Right cardiac atrium (tissue), 5 donors: ENCODE results near the gene PIP5KL1. TPM values are rescaled to one million over a fixed set of nuclear protein-coding genes. Genes with fewer than 3 reads are reported as not detected.

ENCODE experiments used
- ATAC-seq, 2 donors: fragments of 200-7000 bp; cut with Tn5 transposase; one replicate each; pipeline versions ENCODE4 v1.8.0 to v1.9.1; 2020; ENCODE audit warnings: moderate library complexity in 2 of 2, mild to moderate bottlenecking in 1 of 2
- DNase-seq, 3 donors: peaks; one replicate each; pipeline ENCODE4 v3.0.0-alpha.2; 2020
- H3K27ac ChIP-seq: one replicate; pipeline ENCODE4 v1.5.1; 2013; ENCODE audit warnings: mild to moderate bottlenecking, low read length, control low read depth, moderate library complexity
- H3K27me3 ChIP-seq: one replicate; pipeline ENCODE4 v1.6.1; 2013; ENCODE audit not compliant: control insufficient read depth, insufficient read depth
- H3K4me1 ChIP-seq: one replicate; pipeline ENCODE4 v1.6.1; 2013; ENCODE audit warnings: low read length; ENCODE audit not compliant: control insufficient read depth, insufficient read depth
- H3K4me3 ChIP-seq: one replicate; pipeline ENCODE4 v1.5.1; 2013; ENCODE audit warnings: low read length, control low read depth
- H3K9me3 ChIP-seq: one replicate; pipeline ENCODE4 v1.6.1; 2013; ENCODE audit warnings: low read length; ENCODE audit not compliant: control insufficient read depth
- WGBS: extraction: QIAGEN DNeasy Blood & Tissue Kit; methylation state at CpG from one replicate; pipeline ENCODE4 v1.1.7; 2013; 5-methylcytosine and 5-hydroxymethylcytosine counted together
- intact Hi-C, 4 donors: fragments of 100-400 bp; cut with DNase I; formaldehyde crosslinking; loops; one replicate each; pipeline versions ENCODE4 v1.11.0 to v1.14.0; 2022 to 2023
- polyA plus RNA-seq: library from polyadenylated mRNA; stranded (reverse); fragments of 200-250 nt; gene quantifications from one replicate; pipeline ENCODE4 v1.2.3, GENCODE V29; 2013
- total RNA-seq, 4 donors: library from RNA; stranded (reverse); fragmentation: NEBNext Ultra II Directional; extraction: Animal tissue kit (Norgen Biotek cat#: 25700); gene quantifications; one replicate each; pipeline ENCODE4 v1.2.1, GENCODE V29; 2021
- donor health status: healthy with polysubstance abuse.
- donor health status: DM: no; HTN: yes; CAD: no.
- donor health status: DM: no; HTN: no; CAD: no.
- donor health status: DM: no; HTN: yes; CAD: no; lungs with severe emphysema.
- donor health status: DM: yes; HTN: yes; CAD: no.

The PIP5KL1 gene
- total and polyA plus RNA-seq, 5 donors, result 0.29 to 1.3 (median 0.29) TPM; not detected in 2

DNA sequence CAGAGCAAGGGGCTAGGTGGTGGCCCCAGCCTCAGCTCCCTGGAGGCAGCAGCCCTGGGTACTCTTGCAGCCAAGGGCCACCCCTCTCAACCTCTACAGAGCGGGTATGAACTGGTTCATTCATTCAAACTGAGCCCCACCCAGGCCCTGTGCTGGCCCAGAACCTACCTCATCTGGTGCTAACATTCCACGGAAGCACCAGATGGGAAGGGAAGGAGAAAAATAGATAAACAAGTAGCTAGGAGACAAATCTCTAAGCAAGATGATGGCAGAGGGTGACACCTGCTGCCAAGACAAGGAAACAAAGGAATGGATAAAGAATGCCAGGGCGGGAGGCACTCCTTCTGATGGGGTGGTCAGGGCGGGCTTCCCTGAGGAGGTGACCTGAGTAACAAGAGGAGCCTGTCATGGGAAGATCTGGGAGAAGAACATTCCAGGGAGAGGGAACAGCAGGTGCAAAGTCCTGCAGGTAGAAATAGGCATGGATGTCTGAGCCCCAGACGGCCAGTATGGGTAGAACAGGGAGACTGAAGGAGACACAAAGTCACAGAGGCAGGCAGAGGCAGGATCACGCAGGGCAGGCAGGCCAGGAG, 19.9 kb downstream of the PIP5KL1 start:
- Histone ChIP-seq H3K27ac (no peak overlapping the region), H3K9me3 (no peaks in the 10 kb centered on the region), H3K4me1 (no peaks in the 10 kb centered on the region), H3K4me3 (no peak overlapping the region), H3K27me3 (no peaks in the 10 kb centered on the region)
- WGBS, result 67% methylated on average over 6 of the region's 6 CpGs
- intact Hi-C loops, result no loop called here
- ATAC-seq (no peak), DNase-seq (peak in 2 of 3 donors; percentile 42 to 53)

DNA sequence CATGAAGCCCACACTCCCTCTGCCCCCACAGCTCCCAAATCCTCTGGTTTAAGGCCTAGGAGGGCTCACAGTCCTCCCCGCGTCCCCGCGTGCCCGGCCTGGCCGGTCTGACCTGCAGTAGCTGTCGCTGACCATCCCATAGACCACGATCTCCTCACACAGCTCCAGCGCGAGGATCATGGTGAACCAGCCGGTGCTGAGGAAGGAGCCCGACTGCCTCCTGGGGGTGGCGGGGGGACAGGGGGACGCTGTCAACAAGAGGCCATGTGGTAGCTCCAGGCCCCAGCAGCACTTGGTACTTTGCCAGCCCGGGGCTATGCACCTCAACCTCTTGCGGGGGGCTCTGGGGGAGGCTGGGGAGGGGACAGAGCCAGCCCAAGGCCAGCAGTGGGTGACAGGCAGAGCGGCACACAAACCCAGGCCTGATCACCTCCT, 20.7 kb downstream of the PIP5KL1 start:
- peak in 2 of 3 donors; percentile 64 to 66 for DNase-seq
- Histone ChIP-seq H3K4me3 (no peak overlapping the region), H3K27ac (no peak overlapping the region), H3K4me1 (no peaks in the 10 kb centered on the region), H3K9me3 (no peaks in the 10 kb centered on the region), H3K27me3 (no peaks in the 10 kb centered on the region)
- ATAC-seq, result no peak
- 86% methylated on average over 17 of the region's 17 CpGs for WGBS
- intact Hi-C loops, result no loop called here

DNA sequence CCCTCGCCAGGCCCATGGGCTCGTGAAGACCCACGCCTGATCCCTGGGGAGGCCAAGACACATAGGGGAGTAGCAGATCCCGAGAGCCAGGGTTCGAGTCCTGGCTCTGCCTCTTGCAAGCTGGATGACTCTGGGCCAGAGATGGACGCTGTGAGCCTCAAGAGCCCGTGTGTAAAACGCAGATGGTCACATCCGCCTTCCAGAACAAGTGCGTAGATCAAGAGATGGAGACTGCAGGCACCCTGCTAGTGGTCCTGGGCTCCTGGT, 22.0 kb downstream of the PIP5KL1 start:
- ATAC-seq (no peak), DNase-seq (peak in 1 of 3 donors; percentile 36)
- intact Hi-C loops, result no loop called here
- H3K27ac ChIP-seq, result no peak overlapping the region
- WGBS, result 95% methylated on average over 10 of the region's 10 CpGs
- peaks cover 8% of the 10 kb centered on the region for H3K4me1 ChIP-seq
- H3K27me3 ChIP-seq, result no peaks in the 10 kb centered on the region
- H3K9me3 ChIP-seq, result no peaks in the 10 kb centered on the region
- H3K4me3 ChIP-seq, result no peak overlapping the region

DNA sequence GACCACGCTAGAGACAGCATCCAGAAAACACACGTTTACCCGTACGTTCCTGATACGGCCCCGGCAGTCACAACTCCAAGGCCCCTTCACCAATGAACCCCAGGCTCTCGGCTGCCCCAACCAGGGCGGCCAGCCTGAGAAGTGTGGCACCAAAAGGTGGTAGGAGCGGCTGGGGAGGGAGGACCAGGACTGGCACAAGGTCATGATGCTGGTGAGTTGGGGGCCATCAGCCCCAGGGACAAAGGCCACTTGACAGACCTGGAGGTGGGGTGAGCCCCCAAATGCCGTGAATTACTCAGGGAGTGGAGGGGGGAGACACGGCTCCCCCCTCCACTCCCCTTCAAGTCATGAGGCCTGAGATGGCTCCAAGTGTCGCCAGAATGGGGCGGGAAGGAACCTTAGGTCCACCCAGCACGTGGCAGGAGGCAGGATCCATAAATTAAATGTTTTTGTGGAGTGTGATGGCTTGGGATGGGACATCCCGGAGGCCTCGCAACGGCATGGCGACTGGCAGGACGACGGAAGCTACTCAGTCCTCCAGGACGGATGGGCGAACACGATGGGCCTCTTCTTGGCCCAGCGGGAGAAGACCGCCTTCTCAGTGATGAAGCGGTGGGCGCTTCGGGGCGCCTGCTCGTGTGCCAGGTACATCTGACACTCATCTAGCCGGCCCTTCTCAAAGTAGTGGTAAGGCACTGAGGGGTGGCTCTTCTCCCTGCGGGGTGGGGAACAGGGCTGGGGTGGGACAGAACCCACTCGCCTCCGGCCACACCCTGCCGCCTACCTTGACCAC, 22.5 kb downstream of the PIP5KL1 start:
- DNase-seq, result peak in 1 of 3 donors; percentile 47
- peaks cover 8% of the 10 kb centered on the region for H3K4me1 ChIP-seq
- WGBS, result 85% methylated on average over 35 of the region's 35 CpGs

DNA sequence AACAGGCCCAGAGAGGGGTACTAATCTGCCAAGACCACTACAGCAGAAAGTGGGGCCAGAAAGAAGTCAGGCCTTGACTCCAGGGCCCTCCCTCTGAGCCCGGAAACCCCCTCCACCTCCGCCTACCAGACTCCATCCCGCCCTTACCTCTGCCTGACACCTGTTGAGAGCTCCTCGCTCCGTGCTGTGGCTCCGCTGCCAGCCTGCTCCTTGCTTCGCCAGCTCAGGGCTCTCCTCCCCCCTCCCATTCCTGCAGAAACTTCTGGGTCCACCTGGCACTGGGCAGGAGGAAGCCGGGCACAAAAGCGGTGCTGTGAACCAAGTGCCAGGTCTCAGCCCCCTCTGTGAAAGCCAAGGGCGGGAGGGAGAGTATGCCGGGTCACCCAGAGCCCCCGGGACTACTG, 24.8 kb downstream of the PIP5KL1 start:
- WGBS, result 76% methylated on average over 12 of the region's 12 CpGs

More for the DNA sequence above, 22.5 kb downstream of the PIP5KL1 start:
- Histone ChIP-seq H3K27me3 (no peaks in the 10 kb centered on the region), H3K4me3 (no peak overlapping the region), H3K27ac (no peak overlapping the region), H3K9me3 (no peaks in the 10 kb centered on the region)
- ATAC-seq, result no peak
- intact Hi-C loops, result no loop called here

DNA sequence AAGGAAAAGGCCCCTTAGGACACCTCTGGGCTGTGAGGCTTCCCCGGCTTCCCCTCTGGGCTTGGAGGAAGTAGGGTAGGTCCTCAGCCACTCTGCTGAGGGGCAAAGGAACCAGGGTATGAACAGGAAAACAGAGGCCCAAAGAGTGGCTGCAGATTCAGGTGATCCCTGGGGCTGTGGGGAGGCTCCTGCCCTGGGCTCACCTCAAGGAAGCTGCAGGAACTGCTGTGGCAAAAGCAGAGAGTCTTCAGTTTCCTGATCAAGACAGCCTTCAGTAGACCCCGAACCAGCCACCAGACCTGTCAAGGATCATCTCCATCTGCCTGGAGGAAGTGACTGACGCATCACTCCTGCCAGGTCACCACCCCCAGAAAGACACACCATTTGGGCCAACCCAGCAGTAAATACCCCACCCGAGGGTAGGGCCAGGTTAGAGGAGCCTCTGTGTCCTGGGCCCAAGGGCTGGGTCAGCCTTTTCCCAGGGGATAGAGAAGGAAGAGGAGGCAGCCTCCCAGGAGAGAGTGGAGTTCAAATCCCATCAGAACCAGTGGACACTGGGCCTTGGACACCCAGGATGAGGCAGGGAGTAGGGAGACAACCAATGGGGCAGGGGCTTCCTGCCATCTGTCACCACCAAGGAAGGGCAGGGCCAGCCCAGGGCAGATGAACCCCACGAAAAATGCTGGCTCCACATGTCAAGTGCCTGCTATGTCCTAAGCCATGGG, 25.4 kb downstream of the PIP5KL1 start:
- no peak overlapping the region for H3K4me3 ChIP-seq
- H3K27me3 ChIP-seq, result no peaks in the 10 kb centered on the region
- peaks cover 8% of the 10 kb centered on the region for H3K4me1 ChIP-seq
- H3K9me3 ChIP-seq, result no peaks in the 10 kb centered on the region
- peak overlapping the region; percentile 70 for H3K27ac ChIP-seq
- ATAC-seq (no peak), DNase-seq (peak in 2 of 3 donors; percentile 50)
- intact Hi-C loops, result no loop called here
- 60% methylated on average over 5 of the region's 5 CpGs for WGBS

More for the DNA sequence above, 24.8 kb downstream of the PIP5KL1 start:
- DNase-seq (peak in 2 of 3 donors; percentile 56 to 67), ATAC-seq (no peak)
- peaks cover 8% of the 10 kb centered on the region for H3K4me1 ChIP-seq
- H3K27me3 ChIP-seq, result no peaks in the 10 kb centered on the region
- intact Hi-C loops, result no loop called here
- no peak overlapping the region for H3K4me3 ChIP-seq
- H3K9me3 ChIP-seq, result no peaks in the 10 kb centered on the region
- H3K27ac ChIP-seq, result no peak overlapping the region

DNA sequence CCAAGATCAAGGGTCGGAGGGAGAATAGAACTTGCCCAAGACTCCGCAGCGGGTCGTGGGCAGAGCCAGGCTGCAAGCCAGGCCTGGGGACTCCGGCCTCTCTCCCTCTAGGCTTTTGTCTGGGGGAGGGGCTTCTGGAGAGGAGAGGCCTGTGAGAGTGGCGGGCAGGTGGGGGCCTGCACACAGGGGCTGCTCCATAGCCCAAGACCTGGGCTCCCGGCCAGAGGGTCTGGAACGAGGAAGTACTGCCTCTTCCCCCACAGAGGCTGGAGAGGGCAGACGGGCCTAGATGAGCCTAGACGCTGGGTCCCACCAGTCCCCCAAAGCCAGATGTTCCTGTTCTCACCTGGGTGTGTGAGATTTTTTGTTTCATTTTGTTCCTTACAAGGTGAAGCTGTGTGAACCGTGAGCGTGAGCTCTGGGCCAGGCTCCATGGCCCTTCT, 26.0 kb downstream of the PIP5KL1 start:
- 27% methylated on average over 12 of the region's 12 CpGs for WGBS
- intact Hi-C loops, result no loop called here
- Histone ChIP-seq H3K27ac (peak overlapping the region; percentile 70), H3K4me3 (no peak overlapping the region), H3K27me3 (no peaks in the 10 kb centered on the region), H3K9me3 (no peaks in the 10 kb centered on the region), H3K4me1 (peaks cover 10% of the 10 kb centered on the region)
- peak; percentile 55 to 85 (median 83) for DNase-seq
- ATAC-seq, result peak; percentile 27 to 34

DNA sequence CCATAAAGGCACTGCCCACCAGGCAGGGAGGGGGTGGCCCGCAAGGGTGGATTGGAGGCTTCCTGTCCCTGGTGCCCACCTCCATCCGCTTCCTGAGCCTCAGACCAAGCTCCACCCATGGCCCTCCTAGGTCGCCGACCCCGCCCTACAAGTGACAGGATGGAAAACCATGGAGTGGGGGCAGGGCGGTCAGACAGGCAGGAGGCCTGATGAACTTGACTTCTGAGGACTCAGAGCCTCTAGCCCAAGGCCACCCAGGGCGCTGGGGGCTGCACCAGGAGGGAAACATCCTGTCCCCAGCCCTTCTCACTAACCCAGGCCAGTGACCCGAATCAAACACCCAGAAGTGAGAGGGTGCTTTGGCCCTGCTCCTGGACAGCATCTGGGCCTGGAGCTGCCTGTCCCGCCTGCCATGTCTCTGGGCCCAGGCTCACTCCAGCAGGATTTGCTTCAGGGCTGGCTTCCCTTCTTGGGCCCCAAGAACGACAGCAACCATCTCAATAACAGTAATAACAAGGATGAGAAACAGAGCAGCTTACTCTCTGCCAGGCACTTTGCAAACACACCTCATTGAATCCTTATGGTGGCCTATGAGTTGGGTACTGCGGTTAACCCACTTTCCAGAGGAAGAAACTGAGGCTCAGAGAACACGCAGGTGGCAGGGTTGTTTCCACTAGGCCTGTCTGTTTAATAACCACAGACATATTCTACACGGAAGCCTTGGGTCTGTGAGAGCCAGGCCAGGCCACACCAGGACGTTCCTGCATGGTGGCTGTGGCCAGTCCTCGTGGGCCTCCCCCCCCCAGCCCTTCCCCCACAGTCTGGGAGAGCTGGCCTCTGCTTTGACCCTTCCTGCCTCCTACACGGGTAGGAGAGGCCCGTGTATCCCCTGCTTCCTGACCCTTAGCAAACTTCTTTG, 26.8 kb downstream of the PIP5KL1 start:
- peak; percentile 62 to 83 for ATAC-seq
- Histone ChIP-seq H3K4me1 (peaks cover 10% of the 10 kb centered on the region), H3K9me3 (no peaks in the 10 kb centered on the region), H3K4me3 (no peak overlapping the region), H3K27ac (peak overlapping the region; percentile 70), H3K27me3 (no peaks in the 10 kb centered on the region)
- 33% methylated on average over 17 of the region's 17 CpGs for WGBS
- intact Hi-C loops, result no loop called here
- peak; percentile 89 to 95 (median 94) for DNase-seq

DNA sequence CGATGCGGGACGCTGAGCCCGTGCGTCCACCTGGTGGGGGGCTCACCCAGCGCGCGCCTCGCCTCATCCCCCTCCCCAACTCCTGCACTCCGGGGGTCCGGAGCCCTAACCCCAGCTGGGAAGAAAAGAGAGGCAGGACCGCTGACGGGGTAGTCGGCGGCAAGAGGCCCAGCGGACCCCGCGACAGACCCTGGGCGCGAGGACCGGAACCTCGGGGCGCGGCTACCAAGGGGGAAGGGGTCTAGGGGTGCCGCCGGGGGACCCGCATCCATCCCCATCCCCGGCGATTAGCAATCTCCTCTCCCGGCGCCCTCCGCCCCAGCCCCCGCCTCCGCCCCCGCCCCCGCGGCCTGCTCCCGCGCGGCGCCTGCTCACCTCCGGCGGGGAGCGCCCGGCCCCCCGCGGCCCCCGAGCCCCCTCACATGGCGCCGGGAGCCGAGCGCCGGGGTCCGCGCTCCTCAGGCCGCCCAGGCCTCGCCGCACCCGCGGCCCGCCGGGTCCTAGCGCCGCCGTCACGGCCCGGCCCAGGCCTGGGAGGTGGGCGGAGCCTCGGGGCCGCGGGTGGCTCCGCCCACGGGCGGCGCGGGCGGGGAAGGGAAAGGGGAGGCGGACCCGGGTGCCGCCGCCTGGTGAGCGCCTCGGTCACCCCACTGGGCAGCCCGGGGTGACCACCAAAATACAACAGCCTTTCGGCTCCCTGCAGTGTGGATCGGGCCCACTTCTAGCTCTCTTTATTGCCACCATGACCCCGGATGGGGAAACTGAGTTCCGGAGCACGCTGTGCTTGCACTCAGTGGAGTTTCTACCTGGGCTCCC, 31.2 kb downstream of the PIP5KL1 start, which contains the start of gene ST6GALNAC6:
TSS of gene ST6GALNAC6 (minus strand) at position 476 of the 816 bp plus-strand sequence. CDS start 1,622 bp downstream, outside the sequence.
- DNase-seq, result peak; percentile 81 to 93 (median 93)
- Histone ChIP-seq H3K27me3 (no peaks in the 10 kb centered on the region), H3K27ac (peak within 1 kb of the TSS; percentile 91), H3K4me1 (peaks cover 20% of the 10 kb centered on the region), H3K9me3 (no peaks in the 10 kb centered on the region), H3K4me3 (peak within 1 kb of the TSS; percentile 76)
- ATAC-seq, result peak; percentile 72 to 83
- intact Hi-C loops, result no loop called here
- under 1% methylated on average over 85 of the region's 89 CpGs for WGBS
